Activated CD4-positive, alpha-beta T cell treated with anti-CD3 and anti-CD28 coated beads, Interleukin-2, amount 50 U/mL, for 16 hours (primary cell): Measurements from ENCODE around the gene JPT2.

Experiments
- DNase-seq: peaks from one replicate; pipeline ENCODE4 v3.0.0-alpha.2; 2020

The JPT2 gene

GRCh38 chr16:1740781-1741490 lies 62.9 kb downstream of the JPT2 start:
- no peak for DNase-seq

- DNase-seq: no peak
Measured at GRCh38 chr16:1741553-1742165, 63.6 kb downstream of the JPT2 start.

DNA sequence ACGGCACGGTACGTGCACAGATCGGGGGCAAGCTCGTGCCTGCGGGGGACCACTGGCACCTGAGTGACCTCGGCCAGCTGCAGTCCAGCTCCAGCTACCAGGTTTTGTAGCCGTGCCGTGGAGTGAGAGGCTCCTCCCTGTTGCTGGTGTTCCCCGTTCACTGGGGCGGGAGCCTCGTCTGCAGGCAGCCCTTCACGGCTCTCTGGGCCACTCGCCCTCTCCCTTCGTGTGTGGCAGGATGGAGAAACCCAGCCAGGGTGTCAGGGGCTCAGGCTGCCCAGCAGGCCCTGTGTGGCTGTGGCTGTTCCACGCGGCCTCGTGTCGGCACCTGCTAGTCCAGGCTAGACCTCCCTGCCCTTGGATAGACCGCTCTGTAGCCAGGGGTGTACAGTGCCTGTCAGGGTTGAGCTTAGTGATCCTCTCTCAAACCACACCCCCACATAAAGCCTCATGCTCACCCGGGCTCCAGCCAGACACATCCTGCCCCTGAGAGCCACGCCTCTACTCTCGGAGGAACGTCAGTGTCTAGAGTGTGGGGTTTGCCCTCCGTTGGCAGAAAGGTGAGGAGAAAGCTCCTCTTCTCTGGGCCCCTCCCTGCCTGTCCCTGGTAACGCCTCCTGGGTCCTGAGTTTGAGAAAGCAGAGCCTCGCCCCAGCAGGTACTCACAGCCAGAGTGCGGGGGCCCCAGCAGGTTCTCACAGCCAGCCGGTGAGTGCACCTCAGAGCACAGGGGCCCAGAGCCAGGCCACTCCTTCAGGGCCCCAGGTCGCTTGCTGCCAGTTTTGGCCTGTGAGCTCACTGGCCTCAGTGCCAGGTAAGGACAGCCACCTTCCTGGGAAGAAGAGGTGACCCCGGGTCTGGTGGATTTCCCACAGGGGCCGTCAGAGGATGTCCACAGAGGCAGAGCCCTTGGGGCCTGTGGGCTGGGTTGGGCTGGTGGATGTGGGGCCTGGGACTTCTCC lies 65.6 kb downstream of the JPT2 start:
- DNase-seq: no peak

DNA sequence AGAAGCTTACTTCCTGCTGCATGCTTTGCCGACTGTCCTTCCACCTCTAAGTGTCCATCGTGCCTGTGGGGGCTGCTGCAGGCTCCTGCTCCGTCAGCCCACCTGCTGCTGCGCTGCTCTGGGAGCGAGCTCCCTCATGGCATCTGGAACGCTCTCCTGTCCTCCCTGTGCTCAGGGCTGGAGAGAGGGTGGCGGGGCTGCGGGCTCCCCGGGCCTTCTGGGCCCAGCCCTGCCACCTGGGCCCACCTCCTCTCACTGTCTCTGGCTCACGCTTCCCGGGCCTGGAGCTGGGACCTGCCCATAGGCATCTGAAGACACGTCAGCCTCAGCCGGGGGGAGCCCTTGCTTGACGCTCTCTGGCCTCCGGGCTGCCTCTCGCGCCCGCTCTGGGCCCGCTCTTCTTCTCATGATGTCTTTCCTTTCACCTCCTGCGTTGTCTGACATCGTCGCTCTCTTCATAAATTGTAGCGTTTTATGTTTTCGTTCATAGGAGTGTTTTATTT lies 66.3 kb downstream of the JPT2 start:
- no peak for DNase-seq

GRCh38 chr16:1745181-1745899 lies 67.3 kb downstream of the JPT2 start:
- no peak for DNase-seq

DNA sequence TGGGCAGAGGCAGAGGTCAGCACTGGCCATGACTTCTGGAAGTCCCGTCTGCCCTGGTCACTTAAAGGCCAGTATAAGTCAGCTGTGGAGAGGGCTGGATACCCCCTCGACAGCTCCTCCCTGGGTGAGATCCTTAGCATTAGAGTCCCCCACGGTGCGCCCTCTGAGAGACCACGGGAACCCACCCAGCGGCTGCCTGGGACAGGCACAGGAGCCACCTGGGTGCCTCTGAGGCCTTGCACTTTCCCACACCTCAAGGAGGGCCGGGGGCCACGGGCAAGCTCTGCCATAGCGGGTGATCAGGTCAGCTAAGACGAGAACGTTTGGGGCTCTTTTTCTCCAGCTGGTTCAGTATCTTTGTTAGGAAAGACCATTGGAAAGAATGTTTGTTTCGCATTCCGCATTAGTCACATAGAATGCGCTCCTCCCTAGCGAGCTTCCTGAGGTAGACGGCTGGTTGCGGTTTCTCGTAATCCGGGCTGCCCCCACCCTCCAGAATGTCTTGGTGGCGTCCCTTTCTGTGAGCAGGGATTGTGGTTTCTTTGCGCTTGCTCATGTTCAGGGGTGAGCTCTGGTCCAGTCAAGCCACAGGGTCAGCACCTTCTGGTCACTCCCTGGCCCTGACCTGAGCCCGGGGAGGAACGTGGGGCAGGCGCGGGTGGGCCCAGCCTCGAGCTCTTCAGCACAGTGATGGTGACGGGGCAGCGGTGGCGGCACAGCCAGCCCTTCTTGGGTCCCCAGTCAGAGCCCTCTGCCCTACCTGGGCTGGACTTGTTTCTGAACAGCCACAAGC lies 68.0 kb downstream of the JPT2 start:
- no peak for DNase-seq

GRCh38 chr16:1746693-1747195 lies 68.7 kb downstream of the JPT2 start:
- DNase-seq: no peak

- no peak for DNase-seq
Measured at GRCh38 chr16:1747934-1748333, 69.9 kb downstream of the JPT2 start.

DNA sequence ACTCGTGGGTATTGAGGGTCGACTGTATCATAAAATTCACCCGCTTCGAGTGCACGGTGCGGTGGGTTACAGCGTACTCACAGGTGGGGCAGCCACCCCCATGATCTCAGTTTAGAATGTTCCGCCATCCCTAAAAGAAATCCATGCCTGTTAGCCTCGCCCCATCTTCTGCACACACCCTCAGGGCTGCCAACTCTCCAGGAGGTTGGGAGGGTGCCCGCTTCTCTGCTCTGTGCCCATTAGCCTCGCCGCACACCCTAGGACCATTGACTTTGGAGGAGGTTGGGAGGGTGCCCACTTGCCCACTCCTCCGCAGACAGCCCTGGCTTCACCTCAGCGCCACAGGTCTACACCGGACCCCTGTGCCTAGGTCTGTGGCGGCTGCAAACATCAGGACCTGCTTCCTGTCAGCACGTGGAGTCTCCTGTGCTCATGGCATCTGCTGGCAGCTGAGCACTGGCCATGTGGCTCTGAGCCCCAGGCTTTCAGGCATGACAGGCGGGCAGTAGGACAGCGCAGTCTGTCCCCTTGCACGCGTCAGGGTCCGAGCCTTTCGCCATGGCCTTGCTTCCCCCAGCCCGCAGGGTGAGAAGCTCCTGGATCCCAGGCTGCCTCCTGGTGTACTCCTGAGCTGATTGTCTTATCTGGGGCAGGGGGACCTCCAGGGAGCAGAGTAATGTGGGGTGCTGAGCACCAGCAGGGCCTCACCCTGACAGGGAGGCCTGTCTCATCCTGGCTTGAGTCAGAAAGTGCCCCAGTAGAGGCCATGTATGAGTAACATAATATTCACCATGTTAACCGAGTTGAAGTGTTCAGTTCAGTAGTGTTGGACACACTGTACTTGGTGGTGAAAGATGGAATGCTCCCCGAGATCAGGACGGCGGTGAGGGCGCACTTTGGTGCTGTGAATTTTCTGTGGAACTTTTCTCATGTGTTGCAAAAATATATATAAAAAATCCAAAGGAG lies 71.4 kb downstream of the JPT2 start:
- DNase-seq: no peak
